Karpas-422 (cell line): Measurements from ENCODE around the gene SCUBE1. TPM values are rescaled to one million over a fixed set of nuclear protein-coding genes. Genes with fewer than 3 reads are reported as not detected.

Experiments used
- DNase-seq: peaks from one replicate; pipeline ENCODE4 v3.0.0-alpha.2; 2015
- H2AFZ ChIP-seq: fragments of 200-600 bp; sonication (generic); 2 replicates; pipeline ENCODE4 v1.6.1; 2014; ENCODE audit warnings: antibody characterized with exemption, low read length, mixed read lengths
- H3K27ac ChIP-seq: fragments of 200-600 bp; sonication (generic); 2 replicates; pipeline ENCODE4 v1.5.1; 2014; ENCODE audit warnings: mild to moderate bottlenecking, low read length, moderate library complexity
- H3K27me3 ChIP-seq: fragments of 200-600 bp; sonication (generic); 2 replicates; pipeline ENCODE4 v1.6.1; 2014; ENCODE audit warnings: low read length, mixed read lengths
- H3K36me3 ChIP-seq: fragments of 200-600 bp; sonication (generic); 2 replicates; pipeline ENCODE4 v1.6.1; 2014; ENCODE audit warnings: low read length, mixed read lengths; ENCODE audit not compliant: insufficient read depth
- H3K4me1 ChIP-seq: fragments of 200-600 bp; sonication (generic); 2 replicates; pipeline ENCODE4 v1.6.1; 2014; ENCODE audit warnings: mild to moderate bottlenecking, low read length, mixed read lengths
- H3K4me2 ChIP-seq: fragments of 200-600 bp; sonication (generic); 2 replicates; pipeline ENCODE4 v1.6.1; 2014; ENCODE audit warnings: low read length, low read depth, mild to moderate bottlenecking; ENCODE audit not compliant: poor library complexity, severe bottlenecking
- H3K4me3 ChIP-seq: fragments of 200-600 bp; sonication (generic); 2 replicates; pipeline ENCODE4 v1.5.1; 2014; ENCODE audit warnings: mild to moderate bottlenecking, antibody characterized with exemption, low read length, mixed read lengths
- H3K79me2 ChIP-seq: fragments of 200-600 bp; sonication (generic); 2 replicates; pipeline ENCODE4 v1.6.1; 2014; ENCODE audit warnings: mild to moderate bottlenecking, low read length, mixed read lengths
- H3K9ac ChIP-seq: fragments of 200-600 bp; sonication (generic); 2 replicates; pipeline ENCODE4 v1.6.0; 2014; ENCODE audit warnings: low read length
- H3K9me2 ChIP-seq: fragments of 200-600 bp; sonication (generic), shearing (Covaris generic); replicated peaks from 2 replicates; pipeline ENCODE4 v1.6.0; 2014; ENCODE audit warnings: mild to moderate bottlenecking, low read length, moderate library complexity; ENCODE audit not compliant: insufficient read depth
- H3K9me3 ChIP-seq: fragments of 300-700, 200-600 bp; sonication (generic); 2 replicates; pipeline ENCODE4 v1.6.1; 2014; ENCODE audit warnings: low read length, mixed read lengths
- H4K20me1 ChIP-seq: fragments of 200-600 bp; sonication (generic); 2 replicates; pipeline ENCODE4 v1.6.1; 2014; ENCODE audit warnings: mild to moderate bottlenecking, antibody characterized with exemption, low read length, low read depth; ENCODE audit not compliant: insufficient read depth
- total RNA-seq: library from RNA; depleted of rRNA; stranded (reverse); fragments of >200 nt; shearing (Covaris generic); gene quantifications from 2 replicates; pipeline ENCODE4 v1.2.3, GENCODE V29; 2014; ENCODE audit warnings: low replicate concordance

The SCUBE1 gene
- total RNA-seq, 1 experiment from 2014 or later, result not detected

DNA sequence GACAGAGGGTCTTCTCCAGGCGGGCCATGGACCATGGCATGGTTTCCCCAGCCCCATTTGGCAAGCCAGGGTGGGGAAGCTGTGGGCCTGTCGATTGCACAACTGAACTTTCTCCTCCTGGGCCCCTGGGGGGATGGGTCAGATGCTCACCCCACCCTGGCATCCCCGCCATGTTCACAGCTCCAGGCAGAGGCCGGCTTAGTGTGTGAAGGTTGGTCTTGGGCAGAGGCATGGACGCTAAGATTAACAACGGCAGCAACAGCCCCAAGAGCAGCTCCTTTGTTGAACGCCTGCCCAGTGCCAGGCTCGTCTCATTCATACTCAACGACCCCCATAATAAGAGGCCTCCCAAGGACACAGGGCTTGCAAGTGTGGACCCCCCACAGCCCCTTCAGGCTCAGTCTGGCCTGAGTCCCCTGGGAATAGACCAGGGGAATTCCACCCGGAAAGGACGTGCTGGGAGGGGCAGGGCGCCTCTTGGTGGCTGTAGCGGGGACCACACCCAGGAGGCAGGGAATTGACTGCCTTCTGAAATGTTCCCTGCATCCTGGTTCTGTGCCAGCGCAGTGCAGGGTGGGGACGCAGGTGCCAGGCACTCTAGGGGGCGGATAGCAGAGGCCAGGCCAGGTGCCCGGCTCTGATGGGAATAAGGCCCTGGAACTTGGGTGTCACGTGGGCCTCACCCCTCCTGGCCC lies 183.5 kb downstream of the SCUBE1 start:
- Histone ChIP-seq H3K27me3 (no peaks in the 10 kb centered on the region), H2AFZ (no peak overlapping the region), H3K4me2 (no peak overlapping the region), H3K4me3 (no peak overlapping the region), H3K36me3 (no peaks in the 10 kb centered on the region), H3K9me3 (no peaks in the 10 kb centered on the region), H3K9me2 (no peaks in the 10 kb centered on the region), H3K9ac (no peak overlapping the region), H3K4me1 (no peaks in the 10 kb centered on the region), H3K79me2 (no peaks in the 10 kb centered on the region), H4K20me1 (no peaks in the 10 kb centered on the region), H3K27ac (no peak overlapping the region)
- DNase-seq, result no peak

DNA sequence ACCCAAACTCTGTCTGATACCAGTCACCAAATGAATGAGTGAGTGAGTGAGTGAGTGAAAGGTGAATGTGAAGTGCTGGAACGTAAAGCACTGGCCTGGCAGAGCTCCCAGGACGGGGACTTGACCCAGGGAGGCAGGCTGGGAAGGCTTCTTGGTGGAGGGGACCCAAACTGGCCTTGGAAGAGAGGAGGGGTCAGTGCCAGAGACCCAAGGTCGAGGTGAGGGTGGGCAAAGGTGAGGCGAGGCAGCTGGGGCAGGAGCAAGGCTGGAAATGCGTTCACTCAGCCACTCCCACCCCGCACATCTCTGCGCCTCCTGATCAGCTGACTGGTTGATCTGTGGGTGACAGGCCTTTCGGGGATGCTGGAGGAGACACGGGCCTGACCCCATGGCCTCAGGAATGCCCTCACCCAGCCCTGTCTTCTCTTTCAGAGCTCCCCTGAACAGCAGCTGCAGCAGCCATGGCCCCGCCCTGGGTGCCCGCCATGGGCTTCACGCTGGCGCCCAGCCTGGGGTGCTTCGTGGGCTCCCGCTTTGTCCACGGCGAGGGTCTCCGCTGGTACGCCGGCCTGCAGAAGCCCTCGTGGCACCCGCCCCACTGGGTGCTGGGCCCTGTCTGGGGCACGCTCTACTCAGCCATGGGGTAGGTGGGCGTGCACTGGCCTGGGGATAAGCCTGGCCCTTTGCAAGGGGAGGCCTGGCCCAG lies 184.2 kb downstream of the SCUBE1 start:
- no peaks in the 10 kb centered on the region for H3K9me2 ChIP-seq
- DNase-seq, result no peak
- H3K4me3 ChIP-seq, result no peak overlapping the region
- no peaks in the 10 kb centered on the region for H3K9me3 ChIP-seq
- no peak overlapping the region for H2AFZ ChIP-seq
- H3K9ac ChIP-seq, result no peak overlapping the region
- no peaks in the 10 kb centered on the region for H3K79me2 ChIP-seq
- H3K27me3 ChIP-seq, result no peaks in the 10 kb centered on the region
- H3K27ac ChIP-seq, result no peak overlapping the region
- H3K36me3 ChIP-seq, result no peaks in the 10 kb centered on the region
- no peaks in the 10 kb centered on the region for H3K4me1 ChIP-seq
- H4K20me1 ChIP-seq, result no peaks in the 10 kb centered on the region
- no peak overlapping the region for H3K4me2 ChIP-seq

DNA sequence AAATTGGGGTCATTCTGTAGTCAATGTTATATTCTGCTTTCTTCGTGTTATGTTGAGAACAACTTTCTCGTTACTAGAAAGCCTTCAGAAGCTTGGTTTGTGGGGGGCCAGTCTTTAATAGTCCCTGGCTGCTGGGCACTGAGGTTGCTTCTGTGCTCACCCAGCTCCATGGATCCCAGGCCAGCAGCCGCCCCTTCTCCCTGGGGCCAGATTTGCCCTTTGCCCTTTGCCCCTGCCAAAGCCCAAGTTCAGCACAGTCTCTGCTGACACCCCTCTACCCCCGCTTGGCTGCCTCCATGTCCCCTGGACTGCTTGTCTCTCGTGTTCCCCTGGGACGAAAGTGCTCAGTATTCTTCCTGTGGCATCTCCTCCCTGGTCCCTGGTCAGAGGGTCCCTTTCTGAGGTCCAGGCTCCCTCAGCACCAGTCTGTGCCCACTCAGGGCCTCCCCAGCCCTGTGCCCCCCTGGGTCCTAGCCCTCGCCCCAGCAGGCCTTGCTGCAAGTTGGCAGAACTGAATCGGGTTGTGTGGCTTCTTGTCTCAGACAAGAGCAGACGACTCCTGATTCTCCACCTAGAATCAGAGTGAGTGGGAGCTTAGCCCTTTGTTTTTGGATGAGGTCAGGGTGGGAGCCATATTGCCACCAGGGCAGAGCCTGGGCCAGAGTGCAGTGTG lies 185.2 kb downstream of the SCUBE1 start:
- no peak overlapping the region for H3K4me3 ChIP-seq
- H3K4me2 ChIP-seq, result no peak overlapping the region
- no peak overlapping the region for H3K27ac ChIP-seq
- DNase-seq, result no peak
- no peaks in the 10 kb centered on the region for H3K27me3 ChIP-seq
- no peaks in the 10 kb centered on the region for H3K9me2 ChIP-seq
- no peaks in the 10 kb centered on the region for H3K9me3 ChIP-seq
- H3K4me1 ChIP-seq, result no peaks in the 10 kb centered on the region
- H3K36me3 ChIP-seq, result no peaks in the 10 kb centered on the region
- no peaks in the 10 kb centered on the region for H3K79me2 ChIP-seq
- no peak overlapping the region for H3K9ac ChIP-seq
- H2AFZ ChIP-seq, result no peak overlapping the region
- H4K20me1 ChIP-seq, result no peaks in the 10 kb centered on the region

GRCh38 chr22:43156413-43156812 lies 186.8 kb downstream of the SCUBE1 start:
- Histone ChIP-seq H3K36me3 (no peaks in the 10 kb centered on the region), H3K4me2 (no peak overlapping the region), H2AFZ (no peak overlapping the region), H3K27me3 (no peaks in the 10 kb centered on the region), H3K27ac (no peak overlapping the region), H3K9me3 (no peaks in the 10 kb centered on the region), H3K4me3 (no peak overlapping the region), H3K9me2 (no peaks in the 10 kb centered on the region), H4K20me1 (no peaks in the 10 kb centered on the region), H3K9ac (no peak overlapping the region), H3K4me1 (no peaks in the 10 kb centered on the region), H3K79me2 (no peaks in the 10 kb centered on the region)
- no peak for DNase-seq

GRCh38 chr22:43155789-43156188 lies 187.4 kb downstream of the SCUBE1 start:
- Histone ChIP-seq H3K9ac (no peak overlapping the region), H3K36me3 (no peaks in the 10 kb centered on the region), H3K9me3 (no peaks in the 10 kb centered on the region), H2AFZ (no peak overlapping the region), H4K20me1 (no peaks in the 10 kb centered on the region), H3K9me2 (no peaks in the 10 kb centered on the region), H3K27ac (no peak overlapping the region), H3K4me2 (no peak overlapping the region), H3K4me1 (no peaks in the 10 kb centered on the region), H3K27me3 (no peaks in the 10 kb centered on the region), H3K79me2 (no peaks in the 10 kb centered on the region), H3K4me3 (no peak overlapping the region)
- no peak for DNase-seq

GRCh38 chr22:43154887-43155536 lies 188.2 kb downstream of the SCUBE1 start:
- H3K4me1 ChIP-seq, result no peaks in the 10 kb centered on the region
- H2AFZ ChIP-seq, result no peak overlapping the region
- no peaks in the 10 kb centered on the region for H3K27me3 ChIP-seq
- H3K9ac ChIP-seq, result no peak overlapping the region
- H3K4me2 ChIP-seq, result no peak overlapping the region
- DNase-seq, result no peak
- no peaks in the 10 kb centered on the region for H3K9me2 ChIP-seq
- H3K79me2 ChIP-seq, result no peaks in the 10 kb centered on the region
- no peak overlapping the region for H3K27ac ChIP-seq
- no peak overlapping the region for H3K4me3 ChIP-seq
- H3K36me3 ChIP-seq, result no peaks in the 10 kb centered on the region
- H4K20me1 ChIP-seq, result no peaks in the 10 kb centered on the region
- no peaks in the 10 kb centered on the region for H3K9me3 ChIP-seq

DNA sequence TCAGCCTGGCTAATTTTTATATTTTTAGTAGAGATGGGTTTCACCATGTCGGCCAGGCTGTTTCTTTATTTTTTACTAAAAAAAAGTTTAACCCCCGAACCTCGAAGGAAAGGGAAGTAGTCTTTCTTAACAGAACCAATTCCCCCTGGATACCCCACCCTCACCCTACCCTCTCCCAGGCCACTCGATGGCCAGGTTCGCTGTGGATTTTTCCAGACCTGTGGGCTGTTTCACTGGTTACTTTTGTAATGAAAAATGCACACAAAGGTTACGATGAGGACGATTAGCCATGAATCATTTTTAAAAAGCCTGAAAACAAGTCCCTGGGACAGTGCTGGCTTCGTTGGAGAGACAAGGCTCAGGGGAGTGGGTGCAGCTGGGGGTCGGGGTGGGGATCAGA lies 189.3 kb downstream of the SCUBE1 start:
- Histone ChIP-seq H3K4me1 (no peaks in the 10 kb centered on the region), H3K9me3 (no peaks in the 10 kb centered on the region), H4K20me1 (no peaks in the 10 kb centered on the region), H3K79me2 (no peaks in the 10 kb centered on the region), H3K36me3 (no peaks in the 10 kb centered on the region), H2AFZ (no peak overlapping the region), H3K4me3 (no peak overlapping the region), H3K27me3 (no peaks in the 10 kb centered on the region), H3K27ac (no peak overlapping the region), H3K4me2 (no peak overlapping the region), H3K9ac (no peak overlapping the region), H3K9me2 (no peaks in the 10 kb centered on the region)
- no peak for DNase-seq
